ENCODE data around the gene ANKS1B.
A peak's percentile ranks its signal among the peaks of the same experiment; 100 is the strongest.

ANKS1B gene

DNA sequence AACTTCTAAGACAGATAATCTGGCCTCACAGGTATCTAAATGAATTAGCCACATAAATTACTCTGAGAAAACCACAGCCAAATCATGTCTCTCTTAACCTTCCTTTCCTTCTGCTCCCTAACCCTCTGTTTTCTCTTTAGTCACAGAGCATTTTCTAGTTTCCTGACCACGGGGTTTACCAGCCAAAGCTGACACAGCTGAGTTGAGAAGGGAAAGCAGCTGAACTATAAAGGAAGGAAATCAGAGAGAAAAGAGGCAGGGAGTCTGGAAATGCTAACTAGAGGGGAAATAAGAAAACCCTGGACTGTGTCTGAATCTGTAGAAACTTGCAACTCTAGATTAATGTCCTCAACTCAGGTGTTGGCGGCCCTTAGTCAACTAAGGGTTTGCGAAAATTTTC lies 24.4 kb downstream of the ANKS1B start:
- peak; percentile 35 for DNase-seq (ENCODE audit: low read depth)

DNA sequence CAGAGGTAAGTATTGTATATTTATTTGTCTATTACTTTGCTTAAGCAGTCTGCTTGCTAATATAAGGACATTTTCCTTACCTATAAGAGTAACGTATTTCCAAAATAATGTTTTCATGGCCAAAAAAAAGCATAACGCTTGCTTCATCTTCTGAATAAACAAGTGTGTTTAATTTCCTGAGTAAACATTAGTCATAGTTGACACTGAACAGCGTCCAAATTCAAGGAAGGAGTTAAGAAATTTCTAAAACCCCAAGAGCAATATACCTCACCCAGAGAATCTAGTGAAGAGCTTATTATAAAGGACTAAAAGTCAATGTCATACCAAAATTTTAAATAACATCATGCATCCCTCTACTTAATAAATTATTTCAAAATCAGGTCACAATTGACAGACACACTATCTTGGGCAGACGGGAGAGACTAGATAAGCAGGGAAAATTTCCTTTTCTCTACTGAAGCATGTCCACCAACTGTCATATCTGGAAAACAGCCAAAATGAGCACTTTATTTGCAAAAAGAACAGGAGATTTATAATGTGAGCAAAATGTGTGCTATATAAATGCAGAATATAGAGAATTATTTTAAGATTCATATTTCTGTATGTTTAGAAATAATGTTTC lies 25.1 kb downstream of the ANKS1B start:
- peak; percentile 40 for DNase-seq (ENCODE audit: low read depth)

- DNase-seq (ENCODE audit: low read depth) = no peak
Observed at GRCh38 chr12:99957866-99958466, 26.8 kb downstream of the ANKS1B start.

GRCh38 chr12:99954724-99955123 lies 30.0 kb downstream of the ANKS1B start:
- DNase-seq (ENCODE audit: low read depth) = no peak

GRCh38 chr12:99948370-99948769 lies 36.4 kb downstream of the ANKS1B start:
- DNase-seq (ENCODE audit: low read depth) = no peak

- DNase-seq (ENCODE audit: low read depth) = no peak
Observed at GRCh38 chr12:99946131-99946530, 38.6 kb downstream of the ANKS1B start.

DNA sequence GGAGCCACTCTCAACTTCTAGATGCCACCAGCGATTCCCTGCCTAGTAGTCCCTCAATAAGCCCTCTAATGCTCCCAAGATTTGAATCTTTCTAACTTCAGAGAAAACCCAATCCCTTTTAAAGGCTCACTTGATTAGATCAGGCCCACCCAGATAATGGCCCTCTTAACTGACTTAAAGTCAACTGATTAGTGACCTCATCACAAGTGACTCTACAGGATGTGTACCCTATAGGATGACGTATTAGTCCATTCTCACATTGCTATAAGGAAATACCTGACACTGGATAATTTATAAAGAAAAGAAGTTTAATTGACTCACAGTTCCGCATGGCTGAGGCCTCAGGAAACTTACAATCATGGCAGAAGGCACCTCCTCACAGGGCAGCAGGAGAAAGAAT lies 49.1 kb downstream of the ANKS1B start:
- no peak for DNase-seq (ENCODE audit: low read depth)

- no peak for DNase-seq (ENCODE audit: low read depth)
Observed at GRCh38 chr12:99926511-99927169, 58.1 kb downstream of the ANKS1B start.

GRCh38 chr12:99920353-99920960 lies 64.3 kb downstream of the ANKS1B start:
- DNase-seq (ENCODE audit: low read depth) = no peak

DNA sequence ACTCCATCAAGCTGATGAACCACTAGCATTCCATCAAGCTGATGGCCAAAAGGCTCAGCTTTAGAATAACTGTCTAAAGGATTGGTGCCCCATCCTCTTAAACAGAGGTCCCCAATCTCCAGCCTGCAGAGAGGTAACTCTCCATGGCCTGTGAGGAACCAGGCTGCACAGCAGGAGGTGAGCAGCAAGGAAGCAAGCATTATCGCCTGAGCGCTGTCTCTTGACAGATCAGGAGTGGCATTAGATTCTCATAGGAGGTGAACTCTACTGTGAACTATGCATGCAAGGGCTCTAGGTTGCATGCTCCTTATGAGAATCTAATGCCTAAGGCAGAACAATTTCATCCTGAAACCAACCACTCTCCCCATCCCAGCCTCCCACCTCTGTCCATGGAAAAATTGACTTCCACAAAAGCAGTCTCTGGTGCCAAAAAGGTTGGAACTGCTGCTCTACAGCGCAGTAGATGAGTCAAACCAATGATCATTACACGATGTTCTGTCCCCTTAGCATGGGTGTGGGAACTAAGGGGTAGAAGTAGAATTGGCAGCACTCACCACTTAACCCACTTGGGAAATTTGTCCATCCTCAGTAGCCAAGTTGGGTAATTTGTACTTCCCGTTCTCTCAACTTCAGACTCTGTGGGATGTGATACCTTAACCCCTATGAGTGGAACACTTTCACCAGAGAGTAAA lies 66.9 kb downstream of the ANKS1B start:
- DNase-seq (ENCODE audit: low read depth) = peak; percentile 36

DNA sequence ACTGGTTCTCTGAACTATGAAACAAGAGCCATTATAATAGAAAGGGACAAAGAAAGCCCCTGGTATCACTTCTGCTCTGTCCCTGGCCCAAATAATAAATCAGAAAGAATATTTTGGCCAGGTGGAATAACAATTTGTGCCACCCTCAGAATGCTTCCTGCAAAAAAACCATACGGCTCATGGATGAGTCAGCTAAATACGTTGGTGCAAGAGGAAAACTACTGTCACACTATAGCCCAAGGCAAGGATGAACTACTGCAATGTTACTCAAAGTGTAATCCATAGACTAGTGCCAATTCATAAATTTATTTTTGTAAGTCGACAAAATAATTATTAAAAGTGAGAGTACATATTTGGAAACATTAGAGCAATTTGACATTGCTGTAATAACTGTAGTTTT lies 68.2 kb downstream of the ANKS1B start:
- DNase-seq (ENCODE audit: low read depth) = no peak

- peak; percentile 24 for DNase-seq (ENCODE audit: low read depth)
Observed at GRCh38 chr12:99915251-99916082, 69.3 kb downstream of the ANKS1B start.

DNA sequence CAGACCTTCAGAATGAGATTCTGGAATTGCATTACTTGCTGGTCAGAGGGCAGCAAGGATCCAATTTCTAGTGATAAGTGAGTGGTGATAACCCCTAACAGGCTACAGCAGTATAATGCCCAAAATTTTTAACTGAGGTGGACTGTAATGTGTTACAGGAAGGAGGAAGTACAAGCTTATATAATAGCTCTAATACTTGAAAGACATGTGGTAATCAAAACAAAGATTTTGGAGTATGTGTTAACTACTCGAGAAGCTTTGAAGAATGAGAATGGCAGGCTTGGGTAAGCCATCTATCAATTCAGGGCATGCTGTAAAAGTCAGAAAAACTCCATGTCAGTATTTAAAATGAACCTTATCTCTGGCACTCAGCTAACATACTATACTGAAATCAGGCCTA lies 70.5 kb downstream of the ANKS1B start:
- DNase-seq (ENCODE audit: low read depth) = no peak

GRCh38 chr12:99911967-99912366 lies 72.8 kb downstream of the ANKS1B start:
- DNase-seq (ENCODE audit: low read depth) = no peak

- peak; percentile 94 for DNase-seq (ENCODE audit: low read depth)
Observed at GRCh38 chr12:99911081-99911480, 73.7 kb downstream of the ANKS1B start.

DNA sequence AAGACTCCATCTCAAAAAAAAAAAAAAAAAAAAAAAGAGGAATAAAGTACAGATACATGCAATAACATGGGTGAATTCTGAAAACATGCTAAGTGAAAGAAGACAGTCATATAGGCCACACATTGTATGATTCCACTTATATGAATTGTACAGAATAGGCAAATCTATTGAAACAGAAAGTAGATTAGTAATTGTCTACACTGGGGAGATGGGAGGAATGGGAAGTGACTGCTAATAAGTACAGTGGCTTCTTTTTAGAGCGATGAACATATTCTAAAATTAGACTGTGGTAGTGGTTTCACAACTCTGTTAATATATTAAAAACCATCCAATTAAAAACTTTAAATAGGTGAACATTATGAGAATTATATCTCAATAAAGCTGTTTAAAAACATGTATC lies 74.4 kb downstream of the ANKS1B start:
- no peak for DNase-seq (ENCODE audit: low read depth)

- no peak for DNase-seq (ENCODE audit: low read depth)
Observed at GRCh38 chr12:99906786-99907579, 77.8 kb downstream of the ANKS1B start.

GRCh38 chr12:99901181-99901580 lies 83.6 kb downstream of the ANKS1B start:
- no peak for DNase-seq (ENCODE audit: low read depth)

DNA sequence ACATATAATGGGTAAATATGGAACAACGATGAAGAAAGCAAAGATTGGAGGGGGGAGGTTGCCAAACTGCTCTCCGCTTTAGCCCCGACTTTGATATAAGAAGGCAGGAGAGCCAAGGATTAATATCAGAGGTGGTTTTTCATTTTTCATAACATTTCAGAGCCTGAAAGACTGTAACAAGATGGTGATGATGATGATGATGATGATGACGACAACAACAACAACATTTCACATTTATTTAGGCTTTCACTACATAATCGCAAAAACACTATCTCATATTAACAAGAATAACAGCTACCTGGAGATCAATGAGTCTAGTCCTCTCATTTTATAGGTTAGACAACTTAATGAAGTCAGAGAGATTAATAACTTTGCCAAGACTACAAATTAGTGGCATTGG lies 86.1 kb downstream of the ANKS1B start:
- no peak for DNase-seq (ENCODE audit: low read depth)

DNA sequence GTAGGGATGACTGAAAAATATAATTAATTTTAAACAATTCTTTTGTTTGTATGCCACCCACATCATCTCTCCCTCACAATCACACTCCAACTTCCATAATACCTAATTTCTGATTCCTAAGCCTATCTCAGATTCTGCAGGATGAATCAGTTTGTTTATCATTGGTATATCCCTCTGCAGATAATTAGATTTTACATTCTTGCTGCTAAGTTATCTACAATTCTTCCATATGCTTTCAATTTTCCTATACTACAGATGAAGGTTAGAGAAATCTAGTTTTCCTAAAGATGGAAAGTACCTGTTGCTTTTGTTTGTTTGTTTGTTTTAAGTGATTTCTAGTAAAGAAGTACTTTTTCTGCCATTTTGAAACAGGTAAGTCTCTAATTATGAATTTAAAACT lies 105.3 kb downstream of the ANKS1B start:
- DNase-seq (ENCODE audit: low read depth) = no peak

DNA sequence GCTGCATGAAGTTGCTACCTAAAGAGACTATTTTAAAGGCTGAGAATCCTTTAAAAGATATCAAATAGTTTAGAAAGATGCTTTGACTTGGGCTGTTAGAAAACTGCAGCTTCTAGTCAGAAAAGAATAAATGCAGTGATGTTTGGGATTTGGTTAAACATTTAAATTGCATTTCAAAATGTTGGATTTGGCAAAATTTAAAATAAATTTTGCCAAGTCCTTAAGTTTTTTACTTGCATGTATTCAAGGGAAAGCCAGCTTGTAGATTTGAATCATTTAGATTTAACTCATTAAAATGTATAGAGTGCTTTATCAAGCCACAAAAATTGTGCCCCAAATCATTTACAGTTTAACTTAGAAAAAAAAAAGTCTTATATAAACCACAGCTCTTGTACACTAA lies 109.7 kb downstream of the ANKS1B start:
- no peak for DNase-seq (ENCODE audit: low read depth)

Data from stromal cell of bone marrow (primary cell).